Loucy (cell line): Measurements from ENCODE around the gene ZNF79.

Source experiments
- H2AFZ ChIP-seq: fragments of 200-600 bp; sonication (generic); 2 replicates; pipeline ENCODE4 v1.6.0; 2016; ENCODE audit warnings: antibody characterized with exemption, mild to moderate bottlenecking, low read length, moderate library complexity
- H3F3A ChIP-seq: fragments of 200-600 bp; 2 replicates; pipeline ENCODE4 v1.6.0; 2016; ENCODE audit warnings: antibody characterized with exemption, low read depth, mild to moderate bottlenecking
- H3K27me3 ChIP-seq: fragments of 200-600 bp; sonication (generic); 2 replicates; pipeline ENCODE4 v1.6.1; 2014; ENCODE audit warnings: low read length, mild to moderate bottlenecking; ENCODE audit not compliant: insufficient read depth, poor library complexity, severe bottlenecking
- H3K36me3 ChIP-seq: fragments of 200-600 bp; sonication (generic); 2 replicates; pipeline ENCODE4 v1.6.1; 2016; ENCODE audit warnings: low read length; ENCODE audit not compliant: insufficient read depth
- H3K4me1 ChIP-seq: fragments of 200-600 bp; sonication (generic); 2 replicates; pipeline ENCODE4 v1.5.1; 2014; ENCODE audit warnings: low read length, mild to moderate bottlenecking; ENCODE audit not compliant: insufficient read depth, poor library complexity, severe bottlenecking
- H3K4me2 ChIP-seq: fragments of 200-600 bp; sonication (generic); 2 replicates; pipeline ENCODE4 v1.6.0; 2014; ENCODE audit warnings: antibody characterized with exemption, low read length, low read depth, mild to moderate bottlenecking; ENCODE audit not compliant: poor library complexity, severe bottlenecking
- H3K4me3 ChIP-seq: fragments of 200-600 bp; sonication (generic); 2 replicates; pipeline ENCODE4 v1.5.1; 2014; ENCODE audit warnings: low read length, mild to moderate bottlenecking, mixed read lengths; ENCODE audit not compliant: poor library complexity, severe bottlenecking
- H3K79me2 ChIP-seq: fragments of 200-600 bp; sonication (generic); 2 replicates; pipeline ENCODE4 v1.6.1; 2014; ENCODE audit warnings: low read length; ENCODE audit not compliant: insufficient read depth
- H3K9ac ChIP-seq: fragments of 200-600 bp; sonication (generic); 2 replicates; pipeline ENCODE4 v1.6.0; 2014; ENCODE audit warnings: mild to moderate bottlenecking, low read depth, low read length, moderate library complexity; ENCODE audit not compliant: poor library complexity, severe bottlenecking
- H3K9me2 ChIP-seq: fragments of 200-600 bp; sonication (generic); replicated peaks from 2 replicates; pipeline ENCODE4 v1.6.1; 2016; ENCODE audit warnings: low read depth, low read length, mixed read lengths
- H3K9me3 ChIP-seq: fragments of 200-600 bp; sonication (generic); 2 replicates; pipeline ENCODE4 v1.6.1; 2014; ENCODE audit warnings: mild to moderate bottlenecking, antibody characterized with exemption, low read length, low read depth; ENCODE audit not compliant: insufficient read depth
- H4K20me1 ChIP-seq: fragments of 200-600 bp; sonication (generic); 2 replicates; pipeline ENCODE4 v1.6.0; 2014; ENCODE audit warnings: antibody characterized with exemption, low read length, mild to moderate bottlenecking; ENCODE audit not compliant: insufficient read depth, poor library complexity, severe bottlenecking
- EZH2phosphoT487 ChIP-seq: fragments of 200-600 bp; IDR thresholded peaks from 2 replicates; pipeline ENCODE4 v1.6.1; 2018; ENCODE audit warnings: antibody characterized with exemption, mild to moderate bottlenecking, moderate library complexity, borderline replicate concordance
- TF ChIP-seq, protein P1 (sequence below): fragments of 200-600 bp; sonication (generic); conservative IDR thresholded peaks from 2 replicates; pipeline ENCODE4 v1.5.1; 2014; ENCODE audit warnings: mild to moderate bottlenecking, antibody characterized with exemption, low read length

ZNF79 gene

DNA sequence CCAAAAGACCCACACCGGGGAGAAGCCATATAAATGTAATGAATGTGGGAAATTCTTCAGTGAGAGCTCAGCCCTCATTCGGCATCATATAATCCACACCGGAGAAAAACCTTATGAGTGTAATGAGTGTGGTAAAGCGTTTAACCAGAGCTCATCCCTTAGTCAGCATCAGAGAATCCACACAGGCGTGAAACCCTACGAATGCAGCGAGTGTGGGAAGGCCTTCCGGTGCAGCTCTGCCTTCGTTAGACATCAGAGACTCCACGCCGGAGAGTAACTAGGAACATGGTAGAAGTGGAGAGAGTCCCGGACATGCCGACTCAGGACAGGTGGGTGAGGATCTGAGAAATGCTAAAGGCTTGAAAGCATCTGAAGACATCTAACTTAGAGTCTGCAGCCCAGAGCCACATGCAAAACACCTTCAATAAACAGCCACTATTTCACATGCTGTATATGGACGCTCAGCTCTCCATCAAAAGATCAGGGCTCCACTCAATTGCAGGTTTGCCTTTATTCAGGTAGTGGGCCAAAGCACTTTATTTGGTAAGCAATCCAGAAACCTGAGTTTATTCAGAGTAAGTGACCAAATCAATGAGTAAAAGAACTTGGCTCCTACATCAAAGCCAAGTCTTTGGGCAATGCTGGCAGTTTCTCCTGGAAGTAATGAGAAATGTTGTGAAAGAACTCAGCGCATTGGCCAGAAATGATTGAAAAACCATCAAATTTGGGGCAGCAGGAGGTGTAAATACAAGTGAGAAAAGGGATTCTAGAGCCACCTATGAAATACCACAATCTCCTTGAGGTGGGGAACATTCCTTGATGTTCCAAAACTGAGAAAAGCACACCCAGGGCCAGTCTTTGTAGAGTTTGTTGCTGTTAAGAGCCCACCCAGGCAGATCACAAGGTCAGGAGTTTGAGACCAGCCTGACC is 21.0 kb downstream of the ZNF79 start:
- Histone ChIP-seq H4K20me1 (peaks cover 30% of the 10 kb centered on the region), H2AFZ (no peak overlapping the region), H3K9me3 (no peaks in the 10 kb centered on the region), H3K9ac (no peak overlapping the region), H3F3A (peaks cover 18% of the 10 kb centered on the region; the same call in 1 of the 2 replicates), H3K4me2 (no peak overlapping the region), H3K27me3 (no peaks in the 10 kb centered on the region), H3K79me2 (peaks cover 35% of the 10 kb centered on the region), H3K4me1 (peaks cover 24% of the 10 kb centered on the region), H3K4me3 (no peak overlapping the region), H3K9me2 (no peaks in the 10 kb centered on the region), H3K36me3 (peaks cover 64% of the 10 kb centered on the region)
- no peak for TF ChIP-seq EZH2phosphoT487
- TF ChIP-seq, protein P1, sequence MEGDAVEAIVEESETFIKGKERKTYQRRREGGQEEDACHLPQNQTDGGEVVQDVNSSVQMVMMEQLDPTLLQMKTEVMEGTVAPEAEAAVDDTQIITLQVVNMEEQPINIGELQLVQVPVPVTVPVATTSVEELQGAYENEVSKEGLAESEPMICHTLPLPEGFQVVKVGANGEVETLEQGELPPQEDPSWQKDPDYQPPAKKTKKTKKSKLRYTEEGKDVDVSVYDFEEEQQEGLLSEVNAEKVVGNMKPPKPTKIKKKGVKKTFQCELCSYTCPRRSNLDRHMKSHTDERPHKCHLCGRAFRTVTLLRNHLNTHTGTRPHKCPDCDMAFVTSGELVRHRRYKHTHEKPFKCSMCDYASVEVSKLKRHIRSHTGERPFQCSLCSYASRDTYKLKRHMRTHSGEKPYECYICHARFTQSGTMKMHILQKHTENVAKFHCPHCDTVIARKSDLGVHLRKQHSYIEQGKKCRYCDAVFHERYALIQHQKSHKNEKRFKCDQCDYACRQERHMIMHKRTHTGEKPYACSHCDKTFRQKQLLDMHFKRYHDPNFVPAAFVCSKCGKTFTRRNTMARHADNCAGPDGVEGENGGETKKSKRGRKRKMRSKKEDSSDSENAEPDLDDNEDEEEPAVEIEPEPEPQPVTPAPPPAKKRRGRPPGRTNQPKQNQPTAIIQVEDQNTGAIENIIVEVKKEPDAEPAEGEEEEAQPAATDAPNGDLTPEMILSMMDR, result no peak

DNA sequence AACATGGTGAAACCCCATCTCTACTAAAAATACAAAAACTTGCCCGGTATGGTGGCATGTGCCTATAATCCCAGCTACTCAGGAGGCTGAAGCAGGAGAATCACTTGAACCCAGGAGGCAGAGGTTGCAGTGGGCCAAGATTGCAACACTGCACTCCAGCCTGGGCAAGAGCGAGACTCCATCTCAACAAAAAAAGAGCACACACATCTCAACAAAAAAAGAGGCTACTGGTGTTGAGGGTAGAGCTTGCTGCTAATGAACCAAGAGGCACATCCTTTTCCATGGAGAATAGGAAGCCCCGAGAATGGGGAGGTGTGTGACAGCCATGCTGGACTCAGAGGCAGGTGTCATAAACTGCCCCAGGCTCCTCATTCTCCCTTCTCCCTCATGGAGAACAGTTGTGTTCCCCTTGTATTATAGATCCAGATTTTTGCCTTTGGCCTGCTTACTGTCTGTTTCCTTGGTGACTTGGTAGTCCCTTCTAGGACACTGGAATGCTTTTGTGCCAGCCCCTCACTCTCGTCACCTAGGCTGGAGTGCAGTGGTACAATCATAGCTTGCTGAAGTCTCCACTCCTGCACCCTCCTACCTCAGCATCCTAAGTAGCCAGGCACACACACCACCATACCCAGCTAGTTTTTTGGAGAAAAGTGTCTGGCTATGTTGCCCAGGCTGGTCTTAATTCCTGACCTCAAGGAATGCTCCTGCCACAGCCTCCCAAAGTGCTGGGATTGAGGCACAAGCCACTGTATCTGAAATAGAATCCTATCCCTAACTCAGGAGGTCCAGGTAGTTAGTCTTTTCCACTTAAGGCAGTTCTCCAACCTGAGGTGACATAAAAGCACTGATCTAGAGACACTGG is 21.9 kb downstream of the ZNF79 start:
- Histone ChIP-seq H2AFZ (no peak overlapping the region), H3K4me3 (no peak overlapping the region), H4K20me1 (peaks cover 39% of the 10 kb centered on the region), H3K9me3 (no peaks in the 10 kb centered on the region), H3K9ac (no peak overlapping the region), H3K36me3 (peaks cover 60% of the 10 kb centered on the region), H3K27me3 (peaks cover 8% of the 10 kb centered on the region), H3F3A (peaks cover 18% of the 10 kb centered on the region; the same call in 1 of the 2 replicates), H3K4me1 (peaks cover 28% of the 10 kb centered on the region), H3K79me2 (peaks cover 44% of the 10 kb centered on the region), H3K9me2 (no peaks in the 10 kb centered on the region), H3K4me2 (no peak overlapping the region)
- TF ChIP-seq EZH2phosphoT487, result no peak
- TF ChIP-seq, protein P1, result no peak

DNA sequence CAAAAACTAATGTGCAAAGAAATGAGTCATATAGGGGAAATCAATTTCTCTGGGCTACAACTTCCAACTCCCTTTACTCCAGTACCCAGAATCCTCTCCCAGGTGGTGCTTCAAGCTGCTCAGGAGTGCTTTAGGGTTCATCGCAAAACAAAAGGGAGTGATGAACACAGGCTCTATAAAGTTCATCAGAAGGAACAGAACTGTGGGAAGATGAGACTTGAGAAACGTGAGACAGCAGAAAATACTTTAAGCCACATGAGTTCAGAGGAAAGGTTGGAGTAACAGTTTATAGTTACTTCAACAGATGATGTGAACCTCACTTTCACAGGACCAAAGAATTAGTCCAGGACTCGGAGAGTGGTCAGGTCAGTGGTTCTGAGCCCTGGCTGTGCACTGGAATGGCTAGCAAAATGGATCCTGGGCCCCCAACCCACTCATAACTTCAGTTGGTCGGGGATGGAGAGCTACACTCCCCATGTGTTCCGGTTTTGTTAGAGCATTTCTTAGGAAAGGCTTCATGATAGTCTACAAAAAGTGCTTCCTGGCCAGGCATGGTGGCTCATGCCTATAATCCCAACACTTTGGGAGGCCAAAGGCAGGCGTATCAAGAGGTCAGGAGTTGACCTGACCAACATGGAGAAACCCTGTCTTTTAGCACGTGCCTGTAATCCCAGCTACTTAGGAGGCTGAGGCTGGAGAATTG is 22.7 kb downstream of the ZNF79 start:
- H3K4me2 ChIP-seq, result no peak overlapping the region
- no peaks in the 10 kb centered on the region for H3K9me2 ChIP-seq
- H3K4me3 ChIP-seq, result no peak overlapping the region
- H3K27me3 ChIP-seq, result peaks cover 9% of the 10 kb centered on the region
- no peak for TF ChIP-seq EZH2phosphoT487
- TF ChIP-seq, protein P1, result no peak
- no peak overlapping the region for H2AFZ ChIP-seq
- no peak overlapping the region for H3K9ac ChIP-seq
- H3F3A ChIP-seq, result peaks cover 18% of the 10 kb centered on the region; the same call in 1 of the 2 replicates
- H4K20me1 ChIP-seq, result peaks cover 39% of the 10 kb centered on the region
- peaks cover 57% of the 10 kb centered on the region for H3K36me3 ChIP-seq
- peaks cover 28% of the 10 kb centered on the region for H3K4me1 ChIP-seq
- H3K9me3 ChIP-seq, result no peaks in the 10 kb centered on the region
- H3K79me2 ChIP-seq, result peaks cover 48% of the 10 kb centered on the region
